GM19324 (cell line): ENCODE data around the gene LRRC8A.
"Not testable (repeated sequence)": the region's sequence is repeated elsewhere in the genome, so short reads cannot be mapped to it uniquely, and the experiment has no call there.

Experiments
- ATAC-seq: cut with Tn5 transposase; IDR thresholded peaks from one replicate; pipeline ENCODE4 v1.9.1; 2021; ENCODE audit warnings: mild to moderate bottlenecking, moderate library complexity; ENCODE audit not compliant: unreplicated experiment, low FRiP score

The LRRC8A gene

DNA sequence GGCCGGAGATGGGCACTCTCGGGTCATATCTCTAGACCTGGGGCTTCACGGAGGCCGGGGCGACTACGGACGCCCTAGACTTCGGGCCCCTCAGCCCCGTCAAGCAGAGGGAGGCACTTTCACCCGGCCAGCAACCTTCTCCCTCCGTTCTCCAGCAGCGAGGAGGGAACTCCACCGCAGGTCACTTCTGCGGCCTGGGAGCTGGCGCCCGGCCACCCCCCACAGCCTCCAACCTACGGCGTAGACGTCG, 65.3 kb downstream of the LRRC8A start:
- no peak for ATAC-seq

DNA sequence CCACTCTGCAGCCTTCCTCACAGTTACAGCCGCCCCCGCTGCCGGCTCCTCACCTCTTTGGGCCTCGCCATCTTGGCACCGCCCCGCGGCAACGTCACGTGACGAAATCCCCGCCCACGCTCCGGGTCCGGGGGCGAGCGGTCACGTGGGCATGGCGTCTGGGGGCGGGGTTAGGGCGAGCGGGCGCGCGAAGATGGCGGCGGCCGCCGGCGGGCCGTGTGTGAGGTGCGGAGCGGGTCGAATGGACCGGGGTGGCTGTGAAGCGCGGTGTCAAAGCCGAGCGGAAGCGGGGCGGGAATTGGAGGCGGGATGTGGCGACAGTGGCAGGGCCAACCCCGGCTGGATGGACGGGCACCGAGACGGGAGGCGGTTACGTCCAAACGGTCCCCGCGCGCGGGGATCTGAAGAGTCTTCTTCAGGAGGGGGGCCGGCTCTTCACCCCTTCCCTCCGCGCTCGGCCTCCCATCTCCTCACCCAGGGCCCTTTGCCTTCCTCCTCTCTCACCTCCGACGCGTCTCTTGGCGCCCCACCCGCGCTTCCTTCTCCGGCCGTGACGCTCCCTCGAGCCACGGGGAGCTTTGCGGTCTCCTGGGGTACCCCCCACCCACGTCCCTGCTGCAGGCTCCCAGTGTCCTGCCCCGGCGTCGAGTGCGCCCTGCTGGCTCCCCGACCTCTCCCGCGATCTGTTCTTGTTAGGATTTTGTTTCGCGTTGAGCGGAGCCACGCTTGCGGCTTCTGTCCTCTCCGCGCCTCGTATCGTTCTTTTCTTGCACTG, 65.8 kb downstream of the LRRC8A start, which contains the start of the genes DOLK and NUP188:
TSS of gene DOLK (minus strand) at position 77 of the 775 bp plus-strand sequence. CDS start 300 bp downstream, outside the sequence.
TSS of gene NUP188 (plus strand) at position 173 of the 775 bp plus-strand sequence. CDS start at position 194, 21 bp downstream.
- peak; percentile 93 for ATAC-seq

DNA sequence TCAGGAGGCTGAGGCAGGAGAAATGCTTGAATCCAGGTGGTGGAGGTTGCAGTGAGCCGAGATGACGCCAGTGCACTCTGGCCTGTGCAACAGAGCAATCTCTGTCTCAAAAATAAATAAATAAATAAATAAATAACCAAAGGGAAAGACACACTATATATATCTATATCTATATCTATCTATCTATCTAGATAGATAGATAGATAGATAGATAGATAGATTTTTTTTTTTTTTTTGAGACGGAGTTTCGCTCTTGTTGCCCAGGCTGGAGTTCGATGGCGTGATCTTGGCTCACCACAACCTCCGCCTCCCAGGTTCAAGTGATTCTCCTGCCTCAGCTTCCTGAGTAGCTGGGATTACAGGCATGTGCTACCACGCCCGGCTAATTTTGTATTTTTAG, 79.5 kb downstream of the LRRC8A start:
- not testable (repeated sequence) for ATAC-seq
